CD1c-positive myeloid dendritic cell (primary cell): Measurements from ENCODE around the gene BMAL1.

ENCODE experiments used
- DNase-seq: peaks from one replicate; pipeline ENCODE4 v3.0.0-alpha.2; 2016; ENCODE audit errors: extremely low spot score

The BMAL1 gene

DNA sequence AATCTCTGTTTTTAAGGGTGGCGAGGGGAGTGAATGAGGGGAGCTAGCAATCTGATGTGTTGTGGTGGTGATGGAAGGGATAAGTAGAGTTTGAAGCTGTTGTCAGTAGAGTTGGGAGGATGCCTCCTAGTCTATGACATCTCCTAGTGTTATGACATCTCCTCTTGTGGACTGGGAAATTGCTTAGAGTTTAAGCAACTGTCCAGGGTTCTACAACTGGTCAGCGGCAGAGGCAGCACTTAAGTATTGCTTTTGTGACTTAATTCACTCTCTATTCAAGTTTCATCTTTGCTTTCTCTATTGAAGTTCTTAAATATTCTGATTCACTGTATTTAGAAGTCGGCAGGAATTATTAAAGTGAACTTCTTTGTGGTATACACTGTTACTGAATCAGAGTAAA lies 13.8 kb downstream of the BMAL1 start:
- no peak for DNase-seq

GRCh38 chr11:13291800-13292199 lies 14.2 kb downstream of the BMAL1 start:
- DNase-seq: no peak

- DNase-seq: no peak
Observed at GRCh38 chr11:13292970-13293369, 15.4 kb downstream of the BMAL1 start.

GRCh38 chr11:13294178-13294577 lies 16.6 kb downstream of the BMAL1 start:
- DNase-seq: no peak

- no peak for DNase-seq
Observed at GRCh38 chr11:13294771-13295579, 17.4 kb downstream of the BMAL1 start.

GRCh38 chr11:13297308-13297916 lies 19.8 kb downstream of the BMAL1 start:
- DNase-seq: no peak

GRCh38 chr11:13297917-13298356 lies 20.3 kb downstream of the BMAL1 start:
- peak; percentile 42 for DNase-seq

DNA sequence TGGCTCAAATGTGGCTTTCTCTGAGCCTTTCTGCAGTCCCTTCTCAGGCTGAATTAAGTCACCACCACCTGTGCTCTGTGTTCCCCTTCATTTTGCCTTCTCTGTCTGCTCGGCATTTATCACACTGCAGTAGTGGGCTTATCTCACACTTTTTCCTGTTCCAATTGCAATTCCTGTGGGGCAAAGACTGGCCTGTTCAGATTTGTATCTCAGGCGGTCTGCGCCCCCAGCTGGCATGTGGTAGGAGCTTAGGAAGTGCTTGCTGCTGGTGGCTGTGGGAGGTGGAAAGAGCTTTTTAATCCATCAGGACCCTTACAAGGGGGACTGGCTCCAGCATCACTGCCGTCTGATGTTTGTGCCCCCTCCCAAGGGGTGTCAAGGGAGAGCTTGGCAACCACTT lies 21.2 kb downstream of the BMAL1 start:
- no peak for DNase-seq

GRCh38 chr11:13301522-13301921 lies 23.9 kb downstream of the BMAL1 start:
- no peak for DNase-seq

DNA sequence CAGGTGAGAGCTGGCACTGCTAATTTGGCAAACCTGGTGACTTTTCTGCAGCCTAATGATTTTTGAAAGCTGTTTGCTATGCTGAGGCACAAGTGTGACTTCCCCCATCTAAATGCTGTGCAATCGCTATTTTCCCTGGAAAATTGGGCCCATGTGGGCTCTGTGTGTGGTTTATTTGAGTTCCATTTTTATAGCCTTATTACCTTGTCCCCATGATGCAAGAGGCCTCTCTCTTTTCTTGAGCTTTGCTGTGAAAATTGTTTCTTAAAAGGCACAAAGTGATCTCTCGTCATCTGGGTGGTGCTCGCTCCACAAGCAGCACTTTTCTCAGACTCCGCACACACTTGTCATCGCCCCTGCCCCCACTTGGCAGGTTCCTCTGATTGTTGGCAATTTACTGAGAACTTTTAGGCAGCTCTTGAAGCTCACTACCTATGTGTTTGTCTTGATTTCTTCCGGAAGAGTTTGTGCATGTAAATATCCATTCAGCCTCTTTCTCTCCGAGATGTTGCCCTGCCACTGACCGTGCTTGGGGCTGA lies 24.9 kb downstream of the BMAL1 start:
- no peak for DNase-seq

DNA sequence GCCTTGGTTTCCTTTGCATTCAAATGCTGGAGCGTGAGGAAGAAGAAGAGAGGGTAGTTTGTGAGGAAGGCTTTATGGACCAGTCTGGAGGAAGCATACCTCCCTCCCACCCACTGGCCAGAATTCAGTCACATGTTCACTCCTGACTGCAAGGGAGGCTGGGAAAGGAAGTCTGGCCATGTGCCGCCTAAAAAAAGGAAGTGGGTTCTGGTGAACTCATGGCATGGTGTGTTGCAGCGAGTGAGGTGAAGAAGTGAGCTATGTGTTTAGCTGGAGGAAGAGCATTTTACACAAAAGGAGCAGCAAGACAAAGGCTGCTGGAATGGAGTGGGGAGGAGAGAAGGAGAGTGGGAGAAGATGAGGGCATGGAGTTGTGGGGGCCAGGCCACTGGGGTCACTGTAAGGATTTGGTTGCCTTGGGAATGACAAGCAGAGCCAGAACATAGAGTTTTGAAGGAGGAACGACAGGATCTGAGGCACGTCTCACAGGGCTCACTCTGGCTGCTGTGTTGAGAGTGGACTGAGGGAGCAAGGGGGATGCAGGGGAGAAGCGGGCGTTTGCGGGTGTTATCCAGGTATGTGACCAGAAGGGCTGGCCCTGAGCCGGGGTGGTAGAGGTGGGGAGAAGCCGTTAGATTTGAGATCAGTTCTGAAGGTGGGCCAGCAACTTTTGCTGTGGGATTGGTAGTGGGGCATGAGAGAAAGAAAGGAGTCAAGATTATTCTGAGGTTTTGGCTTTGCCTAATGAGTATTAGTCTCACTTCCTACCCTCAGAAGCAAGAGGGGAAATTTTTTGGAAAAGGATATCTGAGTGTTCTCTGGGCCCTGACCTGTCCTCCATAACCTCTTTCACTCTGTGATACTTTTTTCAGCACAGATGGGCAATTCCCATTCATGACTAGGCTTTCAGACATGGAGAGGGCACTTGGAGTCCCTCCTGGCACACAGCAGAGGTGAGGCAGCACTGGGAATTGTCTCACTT lies 26.4 kb downstream of the BMAL1 start:
- DNase-seq: peak; percentile 81

- peak; percentile 2 for DNase-seq
Observed at GRCh38 chr11:13304655-13305335, 27.2 kb downstream of the BMAL1 start.

- no peak for DNase-seq
Observed at GRCh38 chr11:13308704-13309103, 31.1 kb downstream of the BMAL1 start.

GRCh38 chr11:13309156-13309555 lies 31.6 kb downstream of the BMAL1 start:
- DNase-seq: no peak

DNA sequence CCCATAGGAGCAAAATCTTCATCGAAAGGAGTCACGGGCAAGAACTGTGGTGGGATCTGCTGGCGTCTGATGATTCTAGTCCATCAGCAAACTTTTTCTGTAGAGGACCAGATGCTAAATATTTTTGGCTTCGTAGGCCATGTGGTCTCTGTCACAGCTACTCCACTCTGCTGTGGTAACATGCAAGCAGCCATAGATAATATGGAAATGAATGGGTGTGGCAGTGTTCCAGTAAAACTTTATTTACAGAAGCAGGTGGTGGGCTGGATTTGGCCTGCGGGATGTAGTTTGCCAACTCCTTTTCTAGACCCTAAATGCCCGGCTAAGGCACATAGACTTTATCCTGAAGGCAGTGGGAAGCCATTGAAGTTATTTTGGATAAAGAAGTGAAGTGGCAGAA lies 32.9 kb downstream of the BMAL1 start:
- no peak for DNase-seq

GRCh38 chr11:13311570-13311969 lies 34.0 kb downstream of the BMAL1 start:
- DNase-seq: no peak

- DNase-seq: no peak
Observed at GRCh38 chr11:13313005-13313819, 35.6 kb downstream of the BMAL1 start.

- no peak for DNase-seq
Observed at GRCh38 chr11:13314676-13315394, 37.2 kb downstream of the BMAL1 start.

DNA sequence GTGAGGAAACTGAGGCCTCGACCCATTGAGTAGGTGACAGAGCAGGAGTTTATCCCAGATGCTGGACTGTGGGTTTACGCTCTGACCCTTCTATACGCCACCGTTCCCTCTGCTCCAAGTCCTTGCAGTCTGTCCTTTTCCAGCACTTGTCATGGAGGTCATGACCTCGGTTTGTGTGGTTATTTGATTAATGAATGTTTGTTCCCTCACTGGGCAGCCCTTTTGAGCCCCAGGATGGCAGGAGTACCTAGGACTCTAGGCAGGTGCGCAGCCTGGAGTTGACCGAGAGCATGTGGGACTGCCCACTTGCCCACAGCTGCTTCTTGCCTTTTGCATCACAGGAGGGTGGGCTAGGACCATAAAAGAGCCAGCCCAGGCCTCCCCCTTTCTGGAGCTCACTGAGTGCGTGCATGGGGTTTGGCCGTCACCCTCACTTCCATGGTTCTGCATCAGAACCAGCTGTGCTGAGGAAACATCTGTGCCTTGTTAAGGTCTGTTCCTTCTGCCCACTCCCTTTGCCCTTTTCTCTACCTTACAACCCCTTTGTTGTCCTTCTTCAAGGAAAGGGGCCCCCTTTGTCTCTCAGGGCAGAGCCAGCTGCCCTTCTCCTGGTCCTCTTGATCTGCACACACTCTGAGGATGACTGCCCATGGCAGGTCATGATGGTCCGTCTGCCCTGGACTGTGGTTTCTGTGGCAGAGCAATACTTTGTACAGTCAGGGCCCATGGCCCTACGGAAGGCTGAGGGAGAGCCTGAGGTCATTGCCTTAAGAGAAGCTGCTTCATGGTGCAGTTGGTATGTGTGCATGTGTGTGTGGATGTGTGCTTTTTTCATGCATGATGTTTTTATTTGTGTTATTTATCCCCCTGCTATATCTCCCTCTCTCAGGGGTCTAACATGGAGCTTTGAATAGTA lies 38.2 kb downstream of the BMAL1 start:
- no peak for DNase-seq
